ENCODE data around the gene VMP1. TPM values are rescaled to one million over a fixed set of nuclear protein-coding genes. Genes with fewer than 3 reads are reported as not detected.

Gene VMP1
- total RNA-seq, 2 donors from 2014 or later: 48.0 to 63.4 TPM

- Histone ChIP-seq H3K27ac (no peak overlapping the region), H3K4me3 (no peak overlapping the region), H3K36me3 (peaks cover 91% of the 10 kb centered on the region), H3K27me3 (no peaks in the 10 kb centered on the region), H3K9me3 (no peaks in the 10 kb centered on the region), H3K4me1 (no peaks in the 10 kb centered on the region)
- TF ChIP-seq CTCF (IDR thresholded peaks at IDR 0.05): no peak
- DNase-seq (ENCODE audit: low spot score): no peak
Measured at GRCh38 chr17:59695945-59696681, 11.3 kb upstream of the VMP1 start.

GRCh38 chr17:59696682-59697277, 10.7 kb upstream of the VMP1 start:
- peaks cover 84% of the 10 kb centered on the region for H3K36me3 ChIP-seq

GRCh38 chr17:59698143-59698542, 9.3 kb upstream of the VMP1 start:
- Histone ChIP-seq H3K36me3 (peaks cover 70% of the 10 kb centered on the region), H3K9me3 (no peaks in the 10 kb centered on the region), H3K27ac (no peak overlapping the region), H3K4me1 (no peaks in the 10 kb centered on the region), H3K4me3 (no peak overlapping the region), H3K27me3 (no peaks in the 10 kb centered on the region)
- DNase-seq (ENCODE audit: low spot score): no peak
- no peak for TF ChIP-seq CTCF (IDR thresholded peaks at IDR 0.05)

More at GRCh38 chr17:59696682-59697277, 10.7 kb upstream of the VMP1 start:
- Histone ChIP-seq H3K4me3 (no peak overlapping the region), H3K27me3 (no peaks in the 10 kb centered on the region), H3K4me1 (no peaks in the 10 kb centered on the region), H3K9me3 (no peaks in the 10 kb centered on the region), H3K27ac (no peak overlapping the region)
- DNase-seq (ENCODE audit: low spot score): no peak
- no peak for TF ChIP-seq CTCF (IDR thresholded peaks at IDR 0.05)

GRCh38 chr17:59699218-59699617, 8.2 kb upstream of the VMP1 start:
- H3K27ac ChIP-seq: no peak overlapping the region
- no peaks in the 10 kb centered on the region for H3K4me1 ChIP-seq
- H3K27me3 ChIP-seq: no peaks in the 10 kb centered on the region
- no peak overlapping the region for H3K4me3 ChIP-seq
- peaks cover 60% of the 10 kb centered on the region for H3K36me3 ChIP-seq
- no peak for DNase-seq (ENCODE audit: low spot score)
- TF ChIP-seq CTCF (IDR thresholded peaks at IDR 0.05): no peak
- no peaks in the 10 kb centered on the region for H3K9me3 ChIP-seq

GRCh38 chr17:59699786-59700185, 7.7 kb upstream of the VMP1 start:
- Histone ChIP-seq H3K36me3 (peaks cover 54% of the 10 kb centered on the region), H3K4me3 (no peak overlapping the region)
- no peak for TF ChIP-seq CTCF (IDR thresholded peaks at IDR 0.05)

More at GRCh38 chr17:59699786-59700185, 7.7 kb upstream of the VMP1 start:
- H3K27ac ChIP-seq: no peak overlapping the region
- no peaks in the 10 kb centered on the region for H3K4me1 ChIP-seq
- DNase-seq (ENCODE audit: low spot score): no peak
- no peaks in the 10 kb centered on the region for H3K9me3 ChIP-seq
- no peaks in the 10 kb centered on the region for H3K27me3 ChIP-seq
